ENCODE results near the gene CETP. TPM values are rescaled to one million over a fixed set of nuclear protein-coding genes. Genes with fewer than 3 reads are reported as not detected.
A peak's percentile ranks its signal among the peaks of the same experiment; 100 is the strongest.

Gene CETP
- total RNA-seq, 4 donors from 2014 or later = not detected

DNA sequence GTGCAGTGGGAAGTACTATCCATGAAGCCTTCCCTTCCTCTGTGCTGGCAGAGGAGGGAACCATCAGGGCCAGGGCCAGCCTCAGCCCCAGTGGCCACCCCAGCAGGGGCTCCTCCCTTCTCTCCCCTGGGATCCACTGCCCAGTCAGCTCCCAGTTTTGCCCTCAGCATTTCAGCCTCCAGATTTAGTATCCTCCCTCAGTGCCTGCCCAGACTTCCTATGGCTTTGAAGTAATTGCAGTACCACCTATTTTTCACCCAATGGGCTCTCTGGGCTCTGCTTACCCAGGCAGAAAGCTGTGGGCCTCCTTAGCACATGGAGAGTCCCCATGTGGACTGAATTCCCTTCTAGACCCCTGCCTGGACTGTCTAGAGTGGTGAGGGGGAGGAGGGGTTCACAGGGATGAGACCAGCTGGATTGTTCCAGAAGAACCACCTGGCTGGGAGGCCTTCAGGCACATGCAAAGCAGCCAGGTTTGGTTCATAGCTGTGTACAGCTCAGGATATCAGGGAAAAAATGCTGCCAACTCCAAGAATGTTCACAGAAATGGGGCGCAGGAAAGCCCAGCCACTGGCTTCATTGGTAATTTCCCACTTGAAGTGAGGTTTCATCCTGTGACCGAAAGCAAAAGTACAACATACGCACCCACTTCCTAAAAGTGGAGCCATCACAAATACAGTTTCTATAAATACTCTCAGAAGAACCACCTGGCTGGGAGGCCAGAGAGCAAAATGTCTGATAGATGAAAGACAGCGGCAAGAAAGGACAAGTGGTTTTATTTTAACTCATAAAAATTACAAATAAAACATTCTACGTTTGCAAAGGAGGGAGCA, 45.0 kb upstream of the CETP start:
- Histone ChIP-seq H3K36me3 (no peaks in the 10 kb centered on the region), H3K4me1 (peaks cover 0 to 59% (median 40%) of the 10 kb centered on the region in 4 donors), H3K4me3 (no peak overlapping the region), H3K9me3 (no peaks in the 10 kb centered on the region), H3K27me3 (no peaks in the 10 kb centered on the region), H3K27ac (peak overlapping the region in 3 of 4 donors; percentile 49 to 83 (median 55))
- 66 to 71% methylated on average over 5 of the region's 5 CpGs for WGBS, 2 donors
- DNase-seq (ENCODE audit: low spot score in 2 of 2) = no peak
- TF ChIP-seq POLR2A (IDR thresholded peaks at IDR 0.05) (no peak), EP300 (IDR thresholded peaks at IDR 0.05) (peak in 1 of 2 donors; percentile 53)

GRCh38 chr16:56918467-56919012, 43.2 kb upstream of the CETP start:
- Histone ChIP-seq H3K4me1 (peaks cover 0 to 42% (median 29%) of the 10 kb centered on the region in 4 donors), H3K36me3 (no peaks in the 10 kb centered on the region), H3K4me3 (no peak overlapping the region), H3K27me3 (no peaks in the 10 kb centered on the region), H3K27ac (peak overlapping the region in 2 of 4 donors; percentile 12 to 15), H3K9me3 (no peaks in the 10 kb centered on the region)
- 78 to 80% methylated on average over 12 of the region's 12 CpGs for WGBS, 2 donors
- no peak for DNase-seq (ENCODE audit: low spot score in 2 of 2)
- TF ChIP-seq, protein P1, sequence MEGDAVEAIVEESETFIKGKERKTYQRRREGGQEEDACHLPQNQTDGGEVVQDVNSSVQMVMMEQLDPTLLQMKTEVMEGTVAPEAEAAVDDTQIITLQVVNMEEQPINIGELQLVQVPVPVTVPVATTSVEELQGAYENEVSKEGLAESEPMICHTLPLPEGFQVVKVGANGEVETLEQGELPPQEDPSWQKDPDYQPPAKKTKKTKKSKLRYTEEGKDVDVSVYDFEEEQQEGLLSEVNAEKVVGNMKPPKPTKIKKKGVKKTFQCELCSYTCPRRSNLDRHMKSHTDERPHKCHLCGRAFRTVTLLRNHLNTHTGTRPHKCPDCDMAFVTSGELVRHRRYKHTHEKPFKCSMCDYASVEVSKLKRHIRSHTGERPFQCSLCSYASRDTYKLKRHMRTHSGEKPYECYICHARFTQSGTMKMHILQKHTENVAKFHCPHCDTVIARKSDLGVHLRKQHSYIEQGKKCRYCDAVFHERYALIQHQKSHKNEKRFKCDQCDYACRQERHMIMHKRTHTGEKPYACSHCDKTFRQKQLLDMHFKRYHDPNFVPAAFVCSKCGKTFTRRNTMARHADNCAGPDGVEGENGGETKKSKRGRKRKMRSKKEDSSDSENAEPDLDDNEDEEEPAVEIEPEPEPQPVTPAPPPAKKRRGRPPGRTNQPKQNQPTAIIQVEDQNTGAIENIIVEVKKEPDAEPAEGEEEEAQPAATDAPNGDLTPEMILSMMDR (IDR thresholded peaks at IDR 0.05) = no peak
- TF ChIP-seq POLR2A (IDR thresholded peaks at IDR 0.05) = no peak

DNA sequence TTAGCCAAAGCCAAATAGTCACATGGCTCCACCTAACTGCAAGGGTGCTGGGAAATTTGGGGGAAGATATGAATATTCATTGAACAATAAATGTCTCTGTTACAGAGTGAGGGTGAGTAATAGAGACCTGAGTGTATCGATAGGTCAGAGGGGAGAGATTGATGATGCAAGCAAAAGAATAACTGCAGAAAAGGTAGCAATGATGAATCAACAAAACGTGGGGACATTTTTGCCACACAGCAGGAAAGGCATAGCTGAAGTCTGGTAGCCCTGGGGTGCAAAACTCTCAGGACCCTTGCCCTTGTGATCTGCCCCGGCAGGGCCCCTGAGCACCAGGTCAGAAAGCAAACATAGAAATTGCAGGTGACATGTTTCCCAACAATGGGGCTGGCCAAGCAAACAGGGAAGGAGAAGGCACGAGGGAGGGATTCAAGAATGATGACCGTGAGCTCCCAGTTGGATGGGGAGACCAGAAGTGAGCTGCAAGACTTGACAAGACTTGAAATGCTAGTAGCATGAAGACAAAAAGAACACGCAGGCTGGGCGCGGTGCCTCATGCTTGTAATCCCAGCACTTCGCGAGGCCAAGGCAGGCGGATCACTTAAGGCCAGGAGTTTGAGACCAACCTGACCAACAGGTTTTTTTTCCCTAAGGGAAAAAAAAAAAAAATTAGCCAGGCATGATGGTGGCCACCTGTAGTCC, 42.5 kb upstream of the CETP start:
- Histone ChIP-seq H3K9me3 (no peaks in the 10 kb centered on the region), H3K4me3 (no peak overlapping the region), H3K27me3 (no peaks in the 10 kb centered on the region), H3K36me3 (no peaks in the 10 kb centered on the region), H3K27ac (no peak overlapping the region), H3K4me1 (peaks cover 0 to 35% (median 23%) of the 10 kb centered on the region in 4 donors)
- TF ChIP-seq EP300 (IDR thresholded peaks at IDR 0.05) (no peak), POLR2A (IDR thresholded peaks at IDR 0.05) (no peak)
- TF ChIP-seq, protein P1 (IDR thresholded peaks at IDR 0.05) = no peak
- no peak for DNase-seq (ENCODE audit: low spot score in 2 of 2)
- WGBS, 2 donors = 85 to 90% methylated on average over 11 of the region's 11 CpGs

DNA sequence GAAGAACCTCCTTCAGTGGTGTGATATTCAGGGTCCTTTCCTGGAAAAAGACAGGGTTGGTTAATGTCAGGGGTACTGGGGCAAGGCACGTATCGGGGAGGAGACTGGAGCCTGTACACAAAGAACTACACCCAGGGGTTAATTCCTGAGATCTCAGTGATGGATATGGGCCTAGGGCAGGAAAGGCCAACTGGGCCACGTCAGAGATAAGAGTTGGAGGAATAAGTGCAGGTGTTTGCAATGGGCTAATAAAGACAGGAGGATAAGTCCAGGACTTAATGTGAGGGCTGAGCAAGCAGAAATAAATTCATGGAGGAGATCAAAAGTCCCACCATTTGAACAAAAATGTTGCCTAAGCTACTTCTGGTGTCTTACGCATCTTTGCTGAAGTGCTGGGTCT, 40.2 kb upstream of the CETP start:
- H3K4me3 ChIP-seq = no peak overlapping the region
- no peaks in the 10 kb centered on the region for H3K9me3 ChIP-seq
- WGBS, 2 donors = 79 to 86% methylated on average over 4 of the region's 4 CpGs
- peaks cover 0 to 12% (median 6%) of the 10 kb centered on the region in 4 donors for H3K4me1 ChIP-seq
- H3K36me3 ChIP-seq = no peaks in the 10 kb centered on the region
- no peaks in the 10 kb centered on the region for H3K27me3 ChIP-seq
- TF ChIP-seq EP300 (IDR thresholded peaks at IDR 0.05) = no peak
- no peak for TF ChIP-seq POLR2A (IDR thresholded peaks at IDR 0.05)
- TF ChIP-seq, protein P1 (IDR thresholded peaks at IDR 0.05) = no peak
- DNase-seq (ENCODE audit: low spot score in 2 of 2) = no peak
- H3K27ac ChIP-seq = no peak overlapping the region

DNA sequence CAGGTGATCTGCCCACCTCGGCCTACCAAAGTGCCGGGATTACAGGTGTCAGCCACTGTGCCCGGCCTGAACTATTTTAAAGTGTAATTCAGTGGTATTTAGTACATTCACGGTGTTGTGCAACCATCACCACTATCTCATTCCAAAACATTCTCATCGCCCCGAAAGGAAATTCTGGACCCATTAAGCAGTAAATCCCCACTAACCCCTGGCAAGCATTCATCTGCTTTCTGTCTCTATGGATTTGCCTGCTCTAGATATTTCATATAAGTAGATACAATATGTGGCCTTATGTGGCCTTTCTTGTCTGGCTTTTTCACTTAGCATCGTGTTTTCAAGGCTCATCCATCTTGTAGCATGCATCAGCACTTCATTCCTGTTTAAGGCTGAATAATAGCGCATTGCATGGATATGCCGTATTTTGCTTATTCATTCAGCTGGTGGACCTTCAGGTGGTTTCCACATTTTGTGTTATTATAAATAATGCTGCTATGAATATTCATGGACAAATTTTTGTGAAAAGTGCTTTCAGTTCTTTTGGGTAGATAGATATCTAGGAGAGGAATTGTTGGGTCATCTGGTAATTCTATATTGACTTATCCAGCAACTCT, 38.2 kb upstream of the CETP start:
- no peaks in the 10 kb centered on the region for H3K36me3 ChIP-seq
- H3K4me3 ChIP-seq = no peak overlapping the region
- 81 to 94% methylated on average over 9 of the region's 9 CpGs for WGBS, 2 donors
- DNase-seq (ENCODE audit: low spot score in 2 of 2) = no peak
- no peaks in the 10 kb centered on the region for H3K9me3 ChIP-seq
- TF ChIP-seq, protein P1 (IDR thresholded peaks at IDR 0.05) = no peak
- TF ChIP-seq EP300 (IDR thresholded peaks at IDR 0.05) (no peak), POLR2A (IDR thresholded peaks at IDR 0.05) (no peak)
- no peak overlapping the region for H3K27ac ChIP-seq
- no peaks in the 10 kb centered on the region for H3K27me3 ChIP-seq
- H3K4me1 ChIP-seq = no peaks in the 10 kb centered on the region
